ENCODE data around the gene LEP. TPM values are rescaled to one million over a fixed set of nuclear protein-coding genes. Genes with fewer than 3 reads are reported as not detected.

Gene LEP
- total and polyA plus RNA-seq, 2 of the 8 experiments (the other 6 are each of a cell fraction or from before 2014, with no cell fraction given), result not detected

- TF ChIP-seq, protein P1, sequence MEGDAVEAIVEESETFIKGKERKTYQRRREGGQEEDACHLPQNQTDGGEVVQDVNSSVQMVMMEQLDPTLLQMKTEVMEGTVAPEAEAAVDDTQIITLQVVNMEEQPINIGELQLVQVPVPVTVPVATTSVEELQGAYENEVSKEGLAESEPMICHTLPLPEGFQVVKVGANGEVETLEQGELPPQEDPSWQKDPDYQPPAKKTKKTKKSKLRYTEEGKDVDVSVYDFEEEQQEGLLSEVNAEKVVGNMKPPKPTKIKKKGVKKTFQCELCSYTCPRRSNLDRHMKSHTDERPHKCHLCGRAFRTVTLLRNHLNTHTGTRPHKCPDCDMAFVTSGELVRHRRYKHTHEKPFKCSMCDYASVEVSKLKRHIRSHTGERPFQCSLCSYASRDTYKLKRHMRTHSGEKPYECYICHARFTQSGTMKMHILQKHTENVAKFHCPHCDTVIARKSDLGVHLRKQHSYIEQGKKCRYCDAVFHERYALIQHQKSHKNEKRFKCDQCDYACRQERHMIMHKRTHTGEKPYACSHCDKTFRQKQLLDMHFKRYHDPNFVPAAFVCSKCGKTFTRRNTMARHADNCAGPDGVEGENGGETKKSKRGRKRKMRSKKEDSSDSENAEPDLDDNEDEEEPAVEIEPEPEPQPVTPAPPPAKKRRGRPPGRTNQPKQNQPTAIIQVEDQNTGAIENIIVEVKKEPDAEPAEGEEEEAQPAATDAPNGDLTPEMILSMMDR (IDR thresholded peaks at IDR 0.05; ENCODE audit: control extremely low read depth in 1 of 3, insufficient read depth in 1 of 3, low read depth in 1 of 3, low read length in 3 of 3), result no peak
- TF ChIP-seq HDAC6 (IDR thresholded peaks at IDR 0.05; ENCODE audit: low read depth, low read length) (no peak), CHD1 (IDR thresholded peaks at IDR 0.05; ENCODE audit: low read depth, low read length) (no peak), NRF1 (IDR thresholded peaks at IDR 0.05; ENCODE audit: low read depth, low read length) (no peak), KDM4A (IDR thresholded peaks at IDR 0.05; ENCODE audit: low read depth, low read length, severe bottlenecking) (no peak), SP1 (IDR thresholded peaks at IDR 0.05; ENCODE audit: low read depth, low read length) (no peak), RAD21 (IDR thresholded peaks at IDR 0.05 in 1 of 2, conservative IDR thresholded peaks at IDR 0.05 in 1 of 2; ENCODE audit: low read depth in 2 of 2, low read length in 2 of 2) (no peak), RFX5 (IDR thresholded peaks at IDR 0.05; ENCODE audit: borderline replicate concordance, low read depth, low read length) (no peak)
These were observed 37.3 kb downstream of the LEP start (continued) for GRCh38 chr7:128278366-128278765.
